ENCODE results near the gene TMEM106C.

TMEM106C gene

DNA sequence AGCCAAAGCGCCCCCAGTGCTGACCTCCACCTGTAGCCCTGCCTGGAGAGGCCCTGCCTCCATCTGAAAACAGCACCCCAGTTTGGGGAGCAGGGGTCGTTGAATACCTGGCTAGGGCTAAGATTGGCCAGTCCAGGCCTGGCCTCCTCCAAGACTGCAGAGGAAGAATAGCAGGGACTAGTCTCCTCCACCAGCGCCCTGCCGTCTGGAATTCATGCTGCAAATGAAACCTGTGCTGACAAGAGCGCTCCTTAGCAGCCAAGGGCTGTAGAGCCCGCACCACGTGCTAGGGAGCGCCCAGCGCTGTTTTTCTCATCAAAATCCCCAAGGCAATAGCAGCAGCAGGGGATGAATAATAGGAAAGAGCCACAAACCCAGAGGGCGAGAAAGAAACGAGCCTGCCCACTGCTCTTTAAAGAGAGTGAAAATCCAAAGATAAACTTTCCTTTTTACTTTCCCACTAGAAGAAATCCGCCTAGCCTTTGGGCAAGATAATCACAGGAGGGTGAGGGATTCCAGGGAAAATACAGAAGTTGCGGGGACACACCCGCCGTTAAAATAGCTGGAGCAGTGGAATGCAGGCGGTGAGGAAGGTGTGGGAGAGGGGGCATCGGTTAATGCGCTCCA is 37.6 kb downstream of the TMEM106C start:
- DNase-seq, result no peak

DNA sequence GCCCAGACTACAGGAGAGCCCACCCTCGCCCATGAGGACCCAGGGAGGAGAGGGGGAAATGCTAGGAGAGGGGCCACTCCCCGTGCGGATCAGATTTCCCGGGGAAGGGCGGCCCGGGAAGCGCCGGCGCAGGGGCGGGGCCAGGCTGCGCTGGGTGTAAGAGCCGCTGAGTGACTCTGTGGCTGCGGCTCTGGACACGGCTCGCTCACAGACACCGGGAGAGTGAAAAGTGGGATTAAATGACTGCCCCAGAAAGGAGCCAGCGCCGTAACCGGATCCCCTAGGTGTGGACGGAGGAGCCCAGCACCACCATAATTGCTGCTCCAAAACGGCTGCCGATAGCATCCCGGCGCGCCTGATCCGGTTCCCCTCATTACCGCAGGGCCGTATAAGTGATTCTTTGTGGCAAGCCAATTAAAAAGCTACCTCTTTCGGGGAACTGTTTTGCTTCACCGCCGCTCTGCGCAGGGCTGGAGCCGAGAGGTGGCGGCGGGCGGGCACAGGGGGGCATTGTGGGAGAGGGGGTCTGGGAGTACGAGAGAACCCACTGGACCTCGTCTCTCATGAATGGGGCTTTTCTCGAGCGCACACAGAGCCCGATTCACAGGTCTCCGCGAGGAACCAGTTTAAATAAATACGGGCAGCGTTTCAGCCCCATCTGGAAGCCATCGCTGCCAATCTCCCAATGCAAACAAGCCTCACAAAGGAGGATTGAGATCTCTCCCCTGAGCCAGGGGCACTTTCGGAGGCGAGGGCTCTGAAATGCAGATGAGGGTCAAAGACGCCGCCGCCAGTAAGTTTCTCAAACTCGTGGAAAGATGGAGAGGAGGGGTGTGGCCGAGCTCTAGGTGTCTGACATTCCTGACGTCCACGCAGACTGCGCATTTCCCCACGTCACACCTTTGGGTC is 38.4 kb downstream of the TMEM106C start:
- DNase-seq, result no peak

DNA sequence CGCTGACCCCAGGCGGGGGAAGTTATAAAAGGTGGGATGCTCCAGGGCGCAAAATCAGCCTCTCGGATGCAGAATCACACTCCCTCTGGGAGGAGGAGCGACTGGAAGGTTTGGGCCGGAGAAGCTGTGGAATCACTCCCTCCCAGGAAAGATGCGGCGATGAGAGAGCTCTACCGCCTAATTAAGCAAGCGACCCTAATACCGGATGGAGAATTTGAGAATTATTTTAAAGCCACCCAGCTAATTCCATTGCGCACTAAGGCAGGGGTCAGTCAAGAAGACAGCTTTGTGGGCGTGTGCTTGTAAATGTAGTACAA is 39.0 kb downstream of the TMEM106C start:
- no peak for DNase-seq

DNA sequence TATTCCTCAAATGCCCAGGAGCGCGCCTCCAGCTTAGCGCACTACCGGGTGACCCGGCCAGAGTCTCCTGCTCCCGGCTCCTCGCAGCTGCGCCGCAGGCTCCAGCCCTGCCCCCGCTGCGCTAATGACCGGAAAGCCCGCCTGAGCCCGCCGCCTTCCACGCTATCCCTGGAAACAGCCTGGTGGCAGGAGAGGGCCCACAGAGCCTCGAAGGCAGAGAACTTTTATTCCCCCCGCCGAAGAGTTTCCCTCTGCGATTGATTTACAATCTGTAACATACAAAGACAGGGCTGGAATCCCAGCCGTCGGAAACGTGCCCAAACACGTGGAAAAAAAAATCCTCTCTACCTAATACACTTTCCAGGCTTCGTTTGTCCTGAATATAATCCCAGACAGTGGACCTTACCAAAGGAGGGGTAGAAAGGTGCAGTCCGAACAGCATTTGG is 39.4 kb downstream of the TMEM106C start:
- DNase-seq, result no peak

DNA sequence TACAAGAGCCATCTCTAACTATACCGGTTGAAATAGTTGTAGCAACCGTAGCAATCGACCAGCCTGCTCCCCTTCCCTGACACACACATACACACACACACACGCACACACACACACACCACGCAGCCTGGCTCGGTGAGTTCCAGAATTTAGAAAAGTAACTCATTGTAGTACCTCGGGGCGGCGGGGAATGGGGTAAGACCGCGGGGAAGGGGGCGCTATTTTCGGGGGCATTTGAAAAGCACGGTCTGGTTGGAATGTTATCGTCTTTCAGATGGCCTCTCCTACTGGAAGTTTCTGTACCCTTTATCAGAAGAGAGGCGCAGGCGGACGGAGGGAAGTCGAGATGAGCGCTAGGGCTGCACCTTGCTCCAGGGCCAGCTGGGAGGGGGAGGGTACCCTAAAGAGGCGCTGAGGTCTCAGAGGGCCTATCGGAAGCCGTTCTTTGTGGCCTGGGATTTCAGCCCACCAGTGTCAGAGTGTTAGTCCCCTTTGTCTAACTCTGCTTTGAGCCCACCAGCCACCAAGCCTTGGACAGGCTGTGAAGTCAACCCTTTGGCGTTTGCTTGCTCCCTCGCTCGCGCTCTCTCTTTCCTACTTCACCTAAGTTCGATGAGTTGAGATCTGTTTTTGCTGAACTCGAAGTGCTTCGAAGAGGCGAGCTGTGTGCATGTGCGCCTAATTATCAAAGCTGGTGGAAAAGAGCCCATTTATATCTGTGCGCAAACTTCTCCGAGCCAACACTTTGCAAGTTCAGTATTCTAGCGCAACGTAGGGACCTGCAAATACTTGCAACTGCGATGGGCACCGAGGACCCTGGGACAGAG is 40.0 kb downstream of the TMEM106C start:
- DNase-seq, result no peak

DNA sequence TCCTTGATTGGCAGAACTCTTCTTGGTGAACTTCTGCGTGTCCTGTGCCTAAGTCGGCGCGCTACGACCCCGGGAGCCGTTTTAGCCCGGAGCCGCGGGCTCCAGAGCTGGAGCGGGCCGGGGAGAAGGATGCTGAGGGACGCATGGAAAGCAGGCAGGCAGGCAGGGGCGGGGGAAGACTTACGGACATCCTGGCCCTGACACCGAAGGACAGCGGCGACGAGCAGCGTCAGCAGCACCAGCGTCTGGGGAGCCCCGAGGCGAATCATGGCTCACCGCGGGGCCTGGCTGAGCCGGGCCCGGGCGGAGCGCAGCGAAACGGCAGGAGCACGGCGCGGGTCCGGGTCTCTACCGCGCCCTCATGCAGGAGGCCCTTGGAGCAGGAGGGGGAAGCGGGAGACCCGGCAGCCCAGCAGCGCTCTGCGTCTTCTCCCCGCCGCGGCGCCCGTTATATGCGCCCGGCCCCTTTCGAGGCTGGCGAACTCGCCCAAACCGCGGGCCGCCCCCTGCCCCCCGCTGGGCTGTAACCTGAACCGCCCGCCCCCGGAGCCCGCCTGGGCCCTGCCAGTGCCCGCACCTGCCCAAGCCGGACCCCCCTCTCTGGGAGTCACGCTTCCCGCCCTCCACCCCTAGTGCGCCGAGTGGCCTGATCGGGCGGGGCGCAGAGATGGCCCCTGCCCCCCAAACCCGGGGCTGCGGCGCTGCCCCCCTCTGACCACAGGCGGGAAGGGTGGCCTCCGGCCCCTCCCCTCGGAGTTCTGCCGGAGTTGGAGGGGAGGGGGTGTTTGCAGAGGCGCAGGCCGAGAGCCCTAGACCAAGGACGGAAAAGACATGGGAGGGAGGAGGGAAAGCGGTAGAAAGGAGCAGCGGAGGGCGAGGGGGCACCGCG is 40.9 kb downstream of the TMEM106C start, which contains the start of gene COL2A1:
Gene COL2A1, minus strand, starts transcription at position 424 of the 889 bp plus-strand sequence. Its CDS starts 155 bp downstream, at position 269.
- no peak for DNase-seq

DNA sequence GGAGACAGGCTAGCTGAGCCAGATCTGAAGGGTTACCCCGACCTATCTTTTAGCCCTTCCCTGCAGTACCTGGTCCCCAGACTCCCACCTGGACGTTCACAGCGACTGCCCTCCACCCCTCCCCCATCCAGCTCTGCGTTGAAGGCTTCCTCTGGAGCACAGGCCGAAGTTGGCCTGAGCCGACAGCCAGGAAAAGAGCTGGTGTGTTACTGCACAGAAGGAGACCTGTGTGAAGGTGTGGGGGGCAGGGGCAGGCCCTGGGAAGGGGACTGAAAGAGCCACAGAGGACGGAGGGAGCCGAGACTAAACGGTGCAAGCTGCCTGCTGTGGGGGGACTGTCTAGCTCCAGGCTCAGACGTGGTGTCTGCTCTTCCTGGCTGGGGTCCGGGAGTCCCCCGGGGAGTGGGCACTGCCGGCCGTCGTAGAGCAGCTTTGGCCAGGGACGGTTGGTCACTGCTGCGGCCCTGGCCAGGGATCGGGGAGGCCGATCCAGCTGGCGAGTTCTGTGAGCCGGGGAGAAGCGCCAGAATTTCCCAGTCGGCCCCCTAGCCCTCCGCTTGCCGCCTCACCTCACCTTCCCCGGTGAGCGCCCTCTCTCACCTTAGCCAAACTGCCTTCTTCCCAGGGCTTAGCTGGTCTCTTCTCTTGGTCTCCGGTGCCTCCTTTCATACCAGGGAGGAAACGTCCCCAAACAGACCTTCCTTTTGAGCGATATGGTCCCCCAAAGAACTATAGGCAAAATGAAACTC is 41.8 kb downstream of the TMEM106C start:
- no peak for DNase-seq

DNA sequence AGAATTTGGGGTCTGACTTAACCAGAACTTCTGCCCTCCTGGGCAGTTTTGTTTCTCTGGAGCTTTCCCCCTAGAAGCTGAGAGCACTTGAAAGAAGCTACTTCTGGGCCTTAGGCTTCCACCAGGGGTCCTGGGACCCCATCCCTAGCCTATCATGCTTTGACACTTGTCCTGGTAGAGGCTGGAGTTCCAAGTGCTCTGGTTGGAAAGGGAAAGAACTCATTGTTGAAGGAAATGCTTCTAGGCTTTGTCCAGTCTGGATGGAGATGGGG is 42.3 kb downstream of the TMEM106C start:
- DNase-seq, result no peak

DNA sequence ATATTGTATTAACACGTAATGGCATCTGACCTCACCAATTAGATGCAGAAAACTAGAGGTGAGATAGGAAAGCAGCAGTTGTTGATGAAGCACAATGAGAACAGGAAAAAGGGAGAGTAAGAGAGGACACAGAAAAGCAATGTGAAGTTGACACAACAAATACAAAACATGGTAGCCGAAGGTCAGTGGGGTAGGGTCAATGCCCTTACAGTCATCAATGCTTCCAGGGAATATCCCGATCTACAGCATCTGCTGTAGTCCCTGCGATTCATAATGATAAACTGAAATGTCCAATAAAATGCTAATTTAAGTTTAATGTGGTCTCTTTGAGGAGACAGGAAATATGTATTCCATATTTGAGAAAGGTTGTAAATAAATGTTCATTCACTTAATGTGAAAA is 43.8 kb downstream of the TMEM106C start:
- no peak for DNase-seq

DNA sequence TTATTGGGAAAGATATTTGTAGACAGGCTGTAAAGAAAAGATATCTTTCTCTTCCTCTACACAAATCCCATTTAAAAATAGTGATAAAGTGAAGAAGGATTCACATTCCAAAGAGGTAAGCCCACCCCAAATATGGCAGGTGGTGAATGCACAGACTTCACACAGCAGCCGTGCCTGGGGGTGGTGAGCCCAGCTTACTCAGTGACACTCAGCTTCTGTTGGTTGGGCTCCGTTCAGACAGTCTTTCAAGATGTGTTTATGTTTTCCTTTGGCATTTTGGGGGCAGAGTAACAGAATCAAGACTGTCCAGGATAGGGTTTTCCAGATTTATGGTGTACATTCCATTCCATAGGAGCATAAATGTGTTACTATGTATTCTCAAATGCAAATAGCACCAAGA is 45.0 kb downstream of the TMEM106C start:
- DNase-seq, result no peak

DNA sequence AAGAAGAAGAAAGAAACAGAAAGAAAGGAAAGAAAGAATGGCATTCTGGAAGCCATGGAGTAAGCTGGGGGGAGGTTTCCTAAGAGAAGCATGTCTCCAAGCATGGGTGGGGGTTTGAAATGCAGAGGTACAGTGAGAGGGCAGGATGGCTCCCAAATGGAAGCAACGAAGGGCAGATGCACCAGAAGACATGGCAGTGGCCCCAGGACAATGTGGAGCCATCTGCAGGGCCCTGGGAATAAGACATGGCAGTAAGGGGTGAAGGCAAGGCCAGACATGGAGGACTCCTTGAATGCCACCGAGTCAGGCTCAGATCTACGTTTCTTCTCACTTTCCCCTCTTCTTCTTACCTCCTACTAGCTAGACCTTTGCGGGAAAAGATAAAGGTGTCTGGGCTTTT is 45.6 kb downstream of the TMEM106C start:
- no peak for DNase-seq

DNA sequence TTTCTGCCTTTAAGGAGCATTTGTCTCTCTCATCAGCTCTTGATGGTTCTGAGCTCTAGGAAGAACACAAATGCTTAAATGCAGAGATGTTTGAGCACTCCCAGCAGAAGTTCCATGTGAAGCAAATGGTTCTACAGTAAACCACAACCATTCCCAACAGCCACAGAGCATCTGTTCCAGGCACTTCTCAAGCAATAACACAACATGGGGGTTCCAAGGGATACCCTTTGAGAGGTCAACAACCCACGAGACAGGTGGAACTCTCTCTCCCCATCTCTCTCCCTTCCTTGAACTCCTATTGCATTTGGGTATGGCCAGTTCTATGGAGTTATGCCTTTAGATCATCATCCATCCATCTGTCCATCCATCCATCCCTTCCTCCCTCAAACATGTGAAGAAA is 46.1 kb downstream of the TMEM106C start:
- DNase-seq, result no peak

DNA sequence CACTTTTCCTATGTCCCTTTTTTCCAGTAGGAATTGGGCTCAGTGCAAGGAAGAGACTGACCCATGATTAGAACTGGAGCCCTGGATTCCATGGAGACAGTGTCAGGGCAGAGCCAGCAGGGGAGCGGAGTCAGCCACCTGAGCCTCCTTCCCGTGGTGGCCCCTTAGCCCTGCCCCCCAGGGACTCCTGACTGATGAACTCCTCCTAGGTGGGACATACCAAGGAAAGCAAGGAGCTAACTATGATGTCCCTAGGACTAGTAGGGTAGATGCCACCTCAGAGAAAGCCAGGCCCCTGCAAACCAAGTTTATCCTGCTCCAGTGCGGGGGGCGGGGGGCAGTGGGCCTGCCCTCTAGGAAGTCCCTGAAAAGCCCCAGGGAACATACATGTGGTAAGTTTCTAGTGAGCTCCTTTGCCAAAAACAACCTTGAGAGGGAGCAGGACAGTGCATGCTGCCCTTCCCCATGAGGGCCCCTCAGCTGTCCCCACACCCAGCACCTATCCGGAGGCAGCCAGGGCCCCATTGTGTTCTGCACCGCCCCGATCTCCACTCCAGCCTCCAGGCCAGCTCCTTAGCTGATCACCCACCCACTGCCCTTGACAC is 47.1 kb downstream of the TMEM106C start:
- no peak for DNase-seq

DNA sequence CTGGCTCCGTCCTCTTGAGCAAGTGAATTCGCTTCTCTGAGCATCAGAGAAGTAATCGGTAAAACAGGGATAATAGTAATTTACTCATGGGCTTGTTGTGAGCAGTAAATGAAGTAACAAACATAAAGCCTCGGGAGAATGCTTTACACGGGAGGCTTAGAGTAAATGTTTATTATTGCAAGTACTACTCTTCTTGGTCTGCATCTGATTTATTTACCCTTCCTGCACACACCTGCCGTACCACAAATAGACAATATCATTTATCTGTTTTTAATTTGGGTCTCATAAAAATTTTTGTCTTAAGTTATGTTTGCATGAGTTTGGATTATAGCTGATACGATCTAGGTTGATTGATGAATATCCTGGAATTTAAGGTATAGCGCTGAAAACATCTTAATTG is 48.7 kb downstream of the TMEM106C start:
- DNase-seq, result no peak

DNA sequence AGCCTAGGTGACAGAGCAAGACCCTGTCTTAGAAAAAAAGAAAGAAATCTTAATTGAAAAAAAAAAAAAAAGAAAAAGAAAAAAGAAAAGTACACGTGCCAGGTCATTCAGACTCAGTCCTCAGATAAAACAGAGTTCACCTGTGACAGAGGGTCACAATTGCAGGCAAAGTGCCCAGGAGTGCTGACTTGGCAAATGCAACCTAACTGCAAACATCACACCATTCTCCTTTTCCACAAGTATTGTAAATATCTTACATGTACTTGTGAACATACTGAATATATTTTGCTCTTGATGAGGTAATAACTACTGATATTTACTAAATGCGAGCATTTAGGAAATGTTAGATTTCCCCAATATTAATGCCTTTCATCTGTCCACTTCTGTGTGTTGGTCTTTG is 49.9 kb downstream of the TMEM106C start:
- no peak for DNase-seq

DNA sequence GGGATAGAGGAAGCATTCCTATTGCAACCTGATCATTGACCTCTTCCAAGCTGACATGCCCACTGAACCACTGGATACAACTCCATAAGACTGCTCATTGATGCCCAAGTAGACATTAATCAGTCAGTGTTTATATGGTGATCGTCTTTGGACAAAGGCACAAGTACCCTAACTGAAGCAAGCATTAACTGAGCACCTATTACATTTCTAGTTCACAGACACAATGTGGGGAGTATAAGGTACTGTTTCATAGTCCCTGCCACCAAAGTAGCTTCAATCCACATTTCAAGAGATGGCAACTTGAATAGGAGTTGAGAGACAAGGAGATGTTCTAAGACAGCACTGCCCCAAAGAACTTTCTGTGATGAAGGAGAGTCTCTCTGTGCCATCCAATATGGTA is 51.7 kb downstream of the TMEM106C start:
- DNase-seq, result no peak

DNA sequence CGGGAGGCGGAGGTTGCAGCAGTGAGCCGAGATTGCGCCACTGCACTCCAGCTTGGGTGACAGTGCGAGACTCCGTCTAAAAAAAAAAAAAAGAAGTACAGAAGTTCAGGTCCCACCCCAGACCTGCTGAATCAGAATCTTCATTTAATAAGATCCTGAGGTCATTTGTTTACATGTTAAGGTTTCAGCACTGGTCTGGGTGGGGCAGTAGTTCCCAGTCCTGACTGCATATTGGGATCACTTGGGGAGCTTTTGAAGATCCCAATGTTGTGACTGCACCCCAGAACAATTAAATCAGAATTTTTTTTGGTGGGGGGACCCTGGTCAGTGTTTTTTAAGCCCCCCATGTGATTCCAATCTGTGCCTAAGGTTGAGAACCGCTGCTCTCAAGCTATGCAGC is 52.6 kb downstream of the TMEM106C start:
- no peak for DNase-seq

DNA sequence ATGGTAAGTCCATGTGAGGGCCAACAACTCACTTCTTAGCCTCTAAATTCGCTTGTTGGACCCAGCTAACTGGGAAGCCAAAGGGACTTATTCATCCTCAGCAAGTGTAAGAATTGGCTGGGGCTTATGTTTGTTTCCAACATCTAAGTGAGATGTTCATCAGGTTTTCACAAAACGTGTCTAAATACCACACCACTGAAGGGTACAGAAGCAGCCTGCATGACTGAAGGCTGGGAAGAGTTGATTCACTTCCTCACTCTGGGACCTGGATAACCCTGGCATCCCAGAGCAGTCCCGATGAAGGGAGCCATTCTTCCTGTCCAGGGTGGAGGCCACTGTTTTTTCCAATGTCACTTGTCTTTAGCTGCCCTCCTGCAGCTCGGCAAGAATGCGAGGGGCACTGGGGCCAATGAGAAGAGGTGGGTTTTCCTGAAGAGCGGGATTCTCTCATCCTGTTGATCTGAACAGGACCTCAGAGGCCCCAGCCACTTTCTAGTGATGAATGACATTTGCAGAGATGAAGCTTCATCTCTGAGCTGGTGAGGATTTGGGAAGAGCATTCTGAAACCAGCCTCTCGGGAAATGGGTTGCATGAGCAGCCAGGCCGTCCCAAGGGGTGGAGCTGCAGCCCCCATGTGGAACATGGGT is 53.1 kb downstream of the TMEM106C start:
- no peak for DNase-seq

DNA sequence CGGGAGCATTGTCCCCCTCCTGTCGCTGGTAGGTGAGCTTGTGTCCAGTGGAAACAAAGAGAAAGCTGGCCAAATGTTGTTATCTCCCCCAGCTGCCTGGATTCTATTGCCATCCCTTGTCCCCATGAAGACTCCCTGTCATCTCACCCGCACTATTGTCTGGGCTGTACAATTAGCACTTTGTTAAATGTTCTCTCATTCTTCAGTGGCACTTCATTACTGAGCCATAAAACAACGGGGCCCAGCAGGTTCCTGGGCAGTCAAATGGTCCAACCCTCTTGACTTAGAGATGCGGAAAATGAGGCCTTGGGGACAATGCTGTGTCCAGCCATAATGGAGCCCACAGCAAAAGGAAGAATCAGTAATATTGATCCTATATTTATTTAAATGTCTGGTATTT is 54.1 kb downstream of the TMEM106C start:
- DNase-seq, result no peak

DNA sequence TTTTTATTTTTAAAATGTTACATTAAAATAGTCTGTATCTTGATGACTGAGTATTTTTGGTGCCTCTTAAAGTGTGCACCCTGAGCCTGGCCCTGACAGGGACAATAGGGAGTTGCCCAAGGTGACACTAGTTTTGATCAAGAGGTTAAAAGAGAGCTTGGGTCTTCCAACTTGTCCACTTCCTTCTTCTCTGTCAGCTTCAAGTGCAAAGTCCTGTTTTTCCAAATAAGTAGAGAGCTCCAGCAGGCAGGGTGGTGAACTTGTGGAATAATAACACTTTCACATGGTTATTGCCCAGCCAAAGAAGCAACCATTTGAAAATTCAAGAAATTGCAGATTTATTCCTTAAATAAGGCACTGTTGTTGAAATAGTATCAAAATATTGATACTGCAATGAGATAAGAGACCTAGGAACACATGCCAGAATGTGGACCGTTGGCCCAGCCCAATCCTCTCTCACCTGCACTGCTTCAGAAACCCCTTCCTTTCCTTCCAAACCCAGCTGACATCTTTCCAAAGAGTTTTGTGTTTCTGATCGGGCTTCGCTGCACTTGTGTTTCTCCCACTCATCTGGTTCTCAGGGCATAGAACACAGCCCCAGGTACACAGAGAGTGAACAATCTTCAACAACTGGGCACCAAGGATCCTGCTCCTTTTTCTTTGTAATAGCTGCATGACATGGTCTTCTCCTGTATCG is 54.7 kb downstream of the TMEM106C start:
- DNase-seq, result no peak
